Lower lobe of right lung (tissue), 2 donors: ENCODE measurements around the gene SNAPC2. TPM values are rescaled to one million over a fixed set of nuclear protein-coding genes. Genes with fewer than 3 reads are reported as not detected.

Source experiments
- ATAC-seq, 2 donors: fragments of 200-7000 bp; cut with Tn5 transposase; one replicate each; pipeline ENCODE4 v1.9.1; 2020 to 2022; ENCODE audit warnings: mild to moderate bottlenecking in 2 of 2, moderate library complexity in 2 of 2
- DNase-seq: peaks from one replicate; pipeline ENCODE4 v3.0.0-alpha.2; 2020
- H3K27ac ChIP-seq: fragments of 200-600 bp; one replicate; pipeline ENCODE4 v1.8.0; 2022
- H3K27me3 ChIP-seq: fragments of 200-600 bp; one replicate; pipeline ENCODE4 v1.8.0; 2022; ENCODE audit warnings: low read depth
- H3K36me3 ChIP-seq: fragments of 200-600 bp; one replicate; pipeline ENCODE4 v1.8.0; 2022; ENCODE audit warnings: mild to moderate bottlenecking
- H3K4me1 ChIP-seq: fragments of 200-600 bp; one replicate; pipeline ENCODE4 v1.8.0; 2022
- H3K4me3 ChIP-seq: fragments of 200-600 bp; one replicate; pipeline ENCODE4 v1.8.0; 2022; ENCODE audit warnings: mild to moderate bottlenecking
- H3K9me3 ChIP-seq: fragments of 200-600 bp; one replicate; pipeline ENCODE4 v1.8.0; 2022
- CTCF ChIP-seq: fragments of 200-600 bp; IDR thresholded peaks from one replicate; pipeline ENCODE4 v1.8.0; 2022; ENCODE audit warnings: antibody characterized with exemption, mild to moderate bottlenecking
- intact Hi-C: fragments of 100-400 bp; cut with DNase I; formaldehyde crosslinking; loops from one replicate; pipeline ENCODE4 v1.11.0; 2022
- total RNA-seq: library from RNA; stranded (reverse); fragmentation: NEBNext Ultra II Directional; extraction: Animal tissue kit (Norgen Biotek cat#: 25700); gene quantifications from one replicate; pipeline ENCODE4 v1.2.1, GENCODE V29; 2021
- donor health status: DM: no; HTN: yes; CAD: no; lungs with severe emphysema.

The SNAPC2 gene
- total RNA-seq, 1 donor from 2014 or later: 17.6 TPM

GRCh38 chr19:7930765-7931164 lies 10.6 kb downstream of the SNAPC2 start:
- no peak overlapping the region for H3K27ac ChIP-seq
- peaks cover 17% of the 10 kb centered on the region for H3K4me1 ChIP-seq
- no peaks in the 10 kb centered on the region for H3K9me3 ChIP-seq
- no peak for ATAC-seq
- peaks cover 56% of the 10 kb centered on the region for H3K36me3 ChIP-seq
- TF ChIP-seq CTCF: no peak
- H3K4me3 ChIP-seq: no peak overlapping the region
- H3K27me3 ChIP-seq: no peaks in the 10 kb centered on the region
- DNase-seq: no peak
- intact Hi-C loops: no loop called here

- Histone ChIP-seq H3K27ac (peak overlapping the region; percentile 36), H3K4me1 (peaks cover 13% of the 10 kb centered on the region), H3K36me3 (peaks cover 62% of the 10 kb centered on the region), H3K27me3 (no peaks in the 10 kb centered on the region), H3K4me3 (no peak overlapping the region), H3K9me3 (no peaks in the 10 kb centered on the region)
- ATAC-seq: no peak
- no peak for TF ChIP-seq CTCF
- intact Hi-C loops: no loop called here
- DNase-seq: peak; percentile 43
These were observed 11.3 kb downstream of the SNAPC2 start for GRCh38 chr19:7931221-7932061.

DNA sequence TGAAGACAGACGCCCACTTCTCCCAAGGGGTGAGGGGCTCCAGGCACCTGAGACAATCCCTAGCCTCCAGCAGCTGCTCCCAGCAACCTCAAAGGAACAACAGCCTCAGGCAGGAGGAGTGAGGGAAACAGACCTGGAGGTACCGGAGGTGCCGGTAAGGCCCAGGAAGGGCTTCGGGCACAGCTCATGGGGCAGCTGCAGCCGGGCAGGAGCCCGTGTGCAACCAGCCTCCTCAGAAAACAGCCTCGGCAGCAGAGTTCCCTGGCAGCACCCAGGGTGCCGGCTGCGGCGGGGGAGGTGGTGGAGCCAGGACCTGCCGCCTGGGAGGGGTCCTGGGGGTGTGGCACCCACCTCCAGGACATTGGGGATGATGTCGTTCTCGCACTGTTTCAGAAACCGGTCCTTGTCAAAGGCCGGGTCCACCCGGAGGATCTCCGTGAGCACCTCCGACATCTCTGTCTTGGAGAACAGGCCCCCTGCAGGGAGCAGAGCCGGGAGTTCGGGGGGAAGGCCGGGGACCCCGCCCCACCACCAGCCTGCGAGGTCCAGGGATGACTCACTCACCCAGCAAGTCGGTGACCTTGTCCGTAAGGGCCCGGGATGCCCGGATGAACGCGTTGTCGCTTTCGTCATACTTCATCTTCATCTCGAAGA lies 12.3 kb downstream of the SNAPC2 start:
- no peak for TF ChIP-seq CTCF
- Histone ChIP-seq H3K4me1 (peaks cover 7% of the 10 kb centered on the region), H3K27me3 (no peaks in the 10 kb centered on the region), H3K9me3 (no peaks in the 10 kb centered on the region), H3K36me3 (peaks cover 72% of the 10 kb centered on the region), H3K27ac (no peak overlapping the region), H3K4me3 (no peak overlapping the region)
- ATAC-seq: no peak
- intact Hi-C loops: no loop called here
- no peak for DNase-seq

GRCh38 chr19:7932930-7933300 lies 12.8 kb downstream of the SNAPC2 start:
- no peak overlapping the region for H3K4me3 ChIP-seq
- no peak for TF ChIP-seq CTCF
- H3K27me3 ChIP-seq: no peaks in the 10 kb centered on the region
- H3K36me3 ChIP-seq: peaks cover 77% of the 10 kb centered on the region
- peaks cover 7% of the 10 kb centered on the region for H3K4me1 ChIP-seq
- DNase-seq (no peak), ATAC-seq (no peak)
- H3K9me3 ChIP-seq: no peaks in the 10 kb centered on the region
- no peak overlapping the region for H3K27ac ChIP-seq
- intact Hi-C loops: no loop called here

DNA sequence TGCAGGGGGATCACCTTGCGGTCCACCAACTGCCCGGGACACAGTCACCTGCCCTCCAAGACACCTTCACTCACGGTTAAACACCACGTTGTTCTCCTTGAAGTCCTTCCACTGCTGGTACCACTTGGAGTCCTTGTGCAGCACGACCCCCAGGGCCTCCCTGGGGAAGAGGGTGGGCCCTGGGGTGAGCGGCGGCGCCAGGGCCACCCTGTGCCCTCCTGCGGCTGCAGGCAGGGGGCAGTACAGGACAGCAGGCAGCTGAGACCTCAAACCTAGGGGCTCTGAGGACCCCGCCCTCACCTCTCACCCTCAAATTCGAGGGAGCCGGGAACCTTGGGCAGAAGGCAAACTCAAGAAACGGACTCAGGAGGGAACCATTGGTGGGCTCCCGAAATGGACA lies 13.3 kb downstream of the SNAPC2 start:
- H3K27ac ChIP-seq: no peak overlapping the region
- peaks cover 7% of the 10 kb centered on the region for H3K4me1 ChIP-seq
- no peak for DNase-seq
- H3K4me3 ChIP-seq: no peak overlapping the region
- no peaks in the 10 kb centered on the region for H3K9me3 ChIP-seq
- H3K27me3 ChIP-seq: no peaks in the 10 kb centered on the region
- intact Hi-C loops: no loop called here
- TF ChIP-seq CTCF: peak; percentile 8
- H3K36me3 ChIP-seq: peaks cover 82% of the 10 kb centered on the region
- no peak for ATAC-seq
